Mononuclear cell (primary cell): ENCODE results near the gene SSR1. TPM values are rescaled to one million over a fixed set of nuclear protein-coding genes. Genes with fewer than 3 reads are reported as not detected.
A peak's percentile ranks its signal among the peaks of the same experiment; 100 is the strongest.
"Not testable (repeated sequence)": the region's sequence is repeated elsewhere in the genome, so short reads cannot be mapped to it uniquely, and the experiment has no call there.

ENCODE experiments used
- H3K27me3 ChIP-seq: 2 replicates; pipeline ENCODE4 v1.6.0; 2011; ENCODE audit warnings: low read length, control low read depth; ENCODE audit not compliant: insufficient read depth
- H3K4me1 ChIP-seq: 2 replicates; pipeline ENCODE4 v1.5.1; 2011; ENCODE audit warnings: mild to moderate bottlenecking, low read length, control low read depth; ENCODE audit not compliant: insufficient read depth
- H3K4me3 ChIP-seq: 2 replicates; pipeline ENCODE4 v1.5.1; 2011; ENCODE audit warnings: mild to moderate bottlenecking, low read length, moderate library complexity
- H3K9me3 ChIP-seq: 2 replicates; pipeline ENCODE4 v1.5.1; 2011; ENCODE audit warnings: low read depth, mild to moderate bottlenecking, control low read depth, low read length
- total RNA-seq: library from RNA; depleted of rRNA; stranded (reverse); fragments of >200 nt; gene quantifications from one replicate; pipeline ENCODE4 v1.2.3, GENCODE V29; 2012

Gene SSR1
- total RNA-seq, 1 donor: 74.5 TPM

- Histone ChIP-seq H3K4me3 (no peak overlapping the region), H3K27me3 (no peaks in the 10 kb centered on the region), H3K9me3 (no peaks in the 10 kb centered on the region), H3K4me1 (peaks cover 32% of the 10 kb centered on the region)
Observed at GRCh38 chr6:7331452-7331851, 18.5 kb upstream of the SSR1 start.

- Histone ChIP-seq H3K4me3 (no peak overlapping the region), H3K9me3 (no peaks in the 10 kb centered on the region), H3K27me3 (no peaks in the 10 kb centered on the region), H3K4me1 (peaks cover 62% of the 10 kb centered on the region)
Observed at GRCh38 chr6:7328243-7328642, 15.2 kb upstream of the SSR1 start.

- peaks cover 54% of the 10 kb centered on the region for H3K4me1 ChIP-seq
- H3K9me3 ChIP-seq: no peaks in the 10 kb centered on the region
- no peaks in the 10 kb centered on the region for H3K27me3 ChIP-seq
- H3K4me3 ChIP-seq: no peak overlapping the region
Observed at GRCh38 chr6:7325750-7326149, 12.8 kb upstream of the SSR1 start.

- Histone ChIP-seq H3K27me3 (no peaks in the 10 kb centered on the region), H3K4me1 (peaks cover 54% of the 10 kb centered on the region), H3K4me3 (no peak overlapping the region), H3K9me3 (no peaks in the 10 kb centered on the region)
Observed at GRCh38 chr6:7324520-7324919, 11.5 kb upstream of the SSR1 start.

- peaks cover 49% of the 10 kb centered on the region for H3K4me1 ChIP-seq
Observed at GRCh38 chr6:7323074-7323473, 10.1 kb upstream of the SSR1 start.

GRCh38 chr6:7321866-7322265 is 8.9 kb upstream of the SSR1 start:
- not testable (repeated sequence) for H3K27me3 ChIP-seq, H3K9me3 ChIP-seq, H3K4me3 ChIP-seq
- H3K4me1 ChIP-seq: peaks cover 38% of the 10 kb centered on the region

More at GRCh38 chr6:7323074-7323473, 10.1 kb upstream of the SSR1 start:
- no peaks in the 10 kb centered on the region for H3K27me3 ChIP-seq
- no peaks in the 10 kb centered on the region for H3K9me3 ChIP-seq
- H3K4me3 ChIP-seq: no peak overlapping the region

- H3K4me3 ChIP-seq, H3K27me3 ChIP-seq, H3K9me3 ChIP-seq: not testable (repeated sequence)
- H3K4me1 ChIP-seq: peaks cover 19% of the 10 kb centered on the region
Observed at GRCh38 chr6:7319406-7319805, 6.4 kb upstream of the SSR1 start.

- peaks cover 13% of the 10 kb centered on the region for H3K4me1 ChIP-seq
- H3K27me3 ChIP-seq: no peaks in the 10 kb centered on the region
- H3K9me3 ChIP-seq: no peaks in the 10 kb centered on the region
- H3K4me3 ChIP-seq: no peak overlapping the region
Observed at GRCh38 chr6:7317538-7317937, 4.5 kb upstream of the SSR1 start.

- H3K9me3 ChIP-seq: no peaks in the 10 kb centered on the region
Observed at GRCh38 chr6:7316658-7317533, 3.9 kb upstream of the SSR1 start.

GRCh38 chr6:7315948-7316365 is 3.0 kb upstream of the SSR1 start:
- Histone ChIP-seq H3K27me3 (no peaks in the 10 kb centered on the region), H3K9me3 (no peaks in the 10 kb centered on the region), H3K4me1 (peaks cover 25% of the 10 kb centered on the region), H3K4me3 (no peak overlapping the region)

More at GRCh38 chr6:7316658-7317533, 3.9 kb upstream of the SSR1 start:
- no peaks in the 10 kb centered on the region for H3K27me3 ChIP-seq
- no peak overlapping the region for H3K4me3 ChIP-seq
- H3K4me1 ChIP-seq: peaks cover 20% of the 10 kb centered on the region

- H3K4me1 ChIP-seq: peaks cover 30% of the 10 kb centered on the region
- H3K4me3 ChIP-seq, H3K9me3 ChIP-seq, H3K27me3 ChIP-seq: not testable (repeated sequence)
Observed at GRCh38 chr6:7315087-7315947, 2.3 kb upstream of the SSR1 start.

GRCh38 chr6:7314414-7314813 is 1.4 kb upstream of the SSR1 start:
- Histone ChIP-seq H3K4me1 (peaks cover 37% of the 10 kb centered on the region), H3K9me3 (no peaks in the 10 kb centered on the region), H3K4me3 (no peak overlapping the region), H3K27me3 (no peaks in the 10 kb centered on the region)

GRCh38 chr6:7313505-7314165 is 636 bp upstream of the SSR1 start:
- Histone ChIP-seq H3K4me3 (peak overlapping the region; percentile 98), H3K9me3 (no peaks in the 10 kb centered on the region), H3K4me1 (peaks cover 44% of the 10 kb centered on the region)

GRCh38 chr6:7311917-7312615 is 933 bp downstream of the SSR1 start:
- peak overlapping the region; percentile 98 for H3K4me3 ChIP-seq
- no peaks in the 10 kb centered on the region for H3K27me3 ChIP-seq
- peaks cover 48% of the 10 kb centered on the region for H3K4me1 ChIP-seq
- H3K9me3 ChIP-seq: no peaks in the 10 kb centered on the region

More at GRCh38 chr6:7313505-7314165, 636 bp upstream of the SSR1 start:
- H3K27me3 ChIP-seq: no peaks in the 10 kb centered on the region
